GM12874 (cell line): ENCODE results near the gene OSCAR.

ENCODE experiments used
- CTCF ChIP-seq: IDR thresholded peaks from 2 replicates; pipeline ENCODE4 v1.5.1; 2011; ENCODE audit warnings: low read depth, mild to moderate bottlenecking, control low read depth, low read length, moderate library complexity; ENCODE audit not compliant: insufficient read depth

OSCAR gene

GRCh38 chr19:54138489-54139256, 38.1 kb upstream of the OSCAR start:
- TF ChIP-seq CTCF = no peak

- no peak for TF ChIP-seq CTCF
Measured at GRCh38 chr19:54137699-54138488, 37.3 kb upstream of the OSCAR start, which contains the start of gene CNOT3. Gene CNOT3, plus strand, starts transcription at chr19:54137762. Its CDS starts 5,217 bp downstream, at chr19:54142979.

- no peak for TF ChIP-seq CTCF
Measured at GRCh38 chr19:54136864-54137698, 36.5 kb upstream of the OSCAR start.

GRCh38 chr19:54136086-54136863, 35.7 kb upstream of the OSCAR start:
- no peak for TF ChIP-seq CTCF

- TF ChIP-seq CTCF = no peak
Measured at GRCh38 chr19:54133957-54134590, 33.5 kb upstream of the OSCAR start.

- TF ChIP-seq CTCF = no peak
Measured at GRCh38 chr19:54133312-54133956, 32.8 kb upstream of the OSCAR start.
